HFF-Myc (cell line): ENCODE data around the gene CIPC.

Experiments
- DNase-seq: peaks from one replicate; pipeline ENCODE4 v3.0.0-alpha.2; 2011; ENCODE audit warnings: low read depth; ENCODE audit errors: extremely low read depth
- H3K4me3 ChIP-seq: replicated peaks from 2 replicates; pipeline ENCODE4 v1.5.1; 2011; ENCODE audit warnings: low read depth, mild to moderate bottlenecking, control low read depth, low read length
- CTCF ChIP-seq: IDR thresholded peaks from 2 replicates; pipeline ENCODE4 v1.5.1; 2012; ENCODE audit warnings: mild to moderate bottlenecking, low read depth, low read length, control low read depth; ENCODE audit errors: missing control alignments

Gene CIPC

GRCh38 chr14:77158882-77159255 lies 60.8 kb downstream of the CIPC start:
- no peak for TF ChIP-seq CTCF
- no peak overlapping the region for H3K4me3 ChIP-seq
- DNase-seq: no peak

- DNase-seq: no peak
- TF ChIP-seq CTCF: no peak
- no peak overlapping the region for H3K4me3 ChIP-seq
Measured at GRCh38 chr14:77161011-77161410, 63.0 kb downstream of the CIPC start.
